Erythroblast (primary cell): ENCODE data around the gene CNTN3.

Experiments
- GATA1 ChIP-seq: IDR thresholded peaks from 2 replicates; pipeline ENCODE4 v1.6.1; 2011; ENCODE audit warnings: low read depth, mild to moderate bottlenecking, control low read depth, low read length, moderate library complexity
- POLR2A ChIP-seq: IDR thresholded peaks from 2 replicates; pipeline ENCODE4 v1.6.1; 2011; ENCODE audit warnings: mild to moderate bottlenecking, low read length

DNA sequence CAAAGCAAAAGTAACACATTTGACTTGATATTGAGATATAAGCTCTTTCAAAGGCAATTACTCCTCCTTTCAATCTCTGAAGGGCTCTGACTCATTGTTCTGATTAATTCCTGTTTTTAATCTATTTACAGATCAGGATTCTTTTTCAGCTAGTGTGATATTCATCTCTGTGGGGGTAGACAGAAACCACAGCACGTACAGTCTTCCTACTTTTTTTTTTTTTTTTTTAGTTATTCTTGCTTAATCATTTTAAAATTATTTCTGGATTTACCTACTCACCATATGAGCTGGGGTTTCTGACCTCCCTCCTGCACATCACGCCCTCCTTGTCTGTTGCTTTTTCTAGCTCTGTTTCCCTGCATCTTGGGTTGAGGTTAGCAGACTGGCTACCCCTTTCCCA is 1.4 kb downstream of the CNTN3 start:
- TF ChIP-seq POLR2A: no peak
- no peak for TF ChIP-seq GATA1
